CD4-positive, CD25-positive, alpha-beta regulatory T cell (primary cell): ENCODE measurements around the gene SLC7A8. TPM values are rescaled to one million over a fixed set of nuclear protein-coding genes. Genes with fewer than 3 reads are reported as not detected.

Source experiments
- ATAC-seq, 2 donors: fragments of 150-1000 bp; cut with Tn5 transposase; one replicate each; pipeline ENCODE4 v1.10.0; 2021; ENCODE audit warnings: low read depth in 2 of 2, moderate number of reproducible peaks in 2 of 2, moderate library complexity in 1 of 2
- DNase-seq, 3 donors: peaks; one replicate each; pipeline versions ENCODE4 v3.0.0 to v3.0.0-alpha.2; 2012 to 2022; ENCODE audit warnings: mixed read lengths in 1 of 3
- H3K27ac ChIP-seq: one replicate; pipeline ENCODE4 v1.7.0; 2013; ENCODE audit warnings: mild to moderate bottlenecking, low read length; ENCODE audit not compliant: insufficient read depth, poor library complexity, severe bottlenecking
- H3K27me3 ChIP-seq: one replicate; pipeline ENCODE4 v1.7.0; 2013; ENCODE audit warnings: low read length; ENCODE audit not compliant: control insufficient read depth, insufficient read depth
- H3K36me3 ChIP-seq: one replicate; pipeline ENCODE4 v1.7.0; 2013; ENCODE audit warnings: mild to moderate bottlenecking, low read length, moderate library complexity; ENCODE audit not compliant: control insufficient read depth, insufficient read depth
- H3K4me1 ChIP-seq: 2 replicates; pipeline ENCODE4 v1.7.0; 2013; ENCODE audit warnings: mild to moderate bottlenecking, low read length; ENCODE audit not compliant: insufficient read depth, control insufficient read depth, poor library complexity, severe bottlenecking
- H3K4me3 ChIP-seq: one replicate; pipeline ENCODE4 v1.7.0; 2013; ENCODE audit warnings: low read depth, mild to moderate bottlenecking, low read length, moderate library complexity
- H3K9me3 ChIP-seq, 2 experiments: 1 replicate in 1 of 2; 2 replicates in 1 of 2; pipeline ENCODE4 v1.7.0; 2013; ENCODE audit warnings: low read length in 2 of 2, mild to moderate bottlenecking in 1 of 2, moderate library complexity in 1 of 2; ENCODE audit not compliant: control insufficient read depth in 2 of 2
- H3K27ac Mint-ChIP-seq, 3 donors: one replicate each; pipeline ENCODE4 v1.8.0; 2020 to 2022; ENCODE audit warnings: mild to moderate bottlenecking in 3 of 3, mixed read lengths in 3 of 3, moderate library complexity in 2 of 3
- H3K27me3 Mint-ChIP-seq: one replicate; pipeline ENCODE4 v1.8.0; 2022; ENCODE audit warnings: mild to moderate bottlenecking, mixed read lengths
- H3K36me3 Mint-ChIP-seq: one replicate; pipeline ENCODE4 v1.8.0; 2020; ENCODE audit warnings: mixed read lengths
- H3K4me1 Mint-ChIP-seq, 4 donors: one replicate each; pipeline ENCODE4 v1.8.0; 2020 to 2022; ENCODE audit warnings: mixed read lengths in 4 of 4, mild to moderate bottlenecking in 1 of 4
- H3K4me3 Mint-ChIP-seq, 4 donors: one replicate each; pipeline ENCODE4 v1.8.0; 2020 to 2022; ENCODE audit warnings: mild to moderate bottlenecking in 4 of 4, mixed read lengths in 4 of 4, moderate library complexity in 3 of 4
- H3K9me3 Mint-ChIP-seq, 7 donors: one replicate each; pipeline ENCODE4 v1.8.0; 2020 to 2022; ENCODE audit warnings: mixed read lengths in 7 of 7, mild to moderate bottlenecking in 3 of 7, moderate library complexity in 2 of 7
- polyA plus RNA-seq, 4 donors: library from polyadenylated mRNA; unstranded; fragments of 300-500 nt; fragmentation: Illumina TruSeq; gene quantifications; one replicate each; pipeline ENCODE4 v1.2.3, GENCODE V29; 2021
- total RNA-seq: library from RNA; stranded (reverse); gene quantifications from one replicate; pipeline ENCODE4 v1.2.3, GENCODE V29; 2022

SLC7A8 gene
- total and polyA plus RNA-seq, 5 donors from 2014 or later, result 0.48 to 1.8 (median 1.1) TPM; not detected in 1

DNA sequence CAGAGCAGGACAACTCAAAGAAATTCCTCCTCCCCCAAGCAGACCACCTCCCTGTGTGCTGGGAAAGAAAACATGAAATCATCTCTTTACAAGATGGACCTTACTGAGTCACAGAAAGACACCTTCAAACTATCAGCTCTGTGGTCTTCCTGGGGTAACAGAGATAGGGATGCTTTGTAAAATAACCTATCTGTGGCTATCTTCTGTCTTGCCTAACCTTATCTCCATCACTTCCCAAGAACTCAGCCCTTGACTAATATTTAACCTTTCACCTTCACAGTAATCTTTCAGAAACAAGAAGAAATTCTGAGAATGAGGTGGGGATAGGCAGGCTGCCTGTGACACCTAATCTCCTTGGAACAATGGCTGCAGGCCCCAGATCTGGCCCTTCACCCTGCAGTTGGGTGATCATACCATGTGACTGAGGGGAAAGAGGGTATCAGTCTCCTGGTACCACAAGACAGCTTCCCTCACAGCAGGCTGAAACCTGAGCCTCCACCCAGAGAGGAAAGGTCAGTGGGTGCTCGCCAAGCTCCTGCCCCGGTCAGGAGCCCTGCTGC is 37.0 kb downstream of the SLC7A8 start:
- H3K9me3 Mint-ChIP-seq, result peaks cover 0 to 1% (median 0%) of the 10 kb centered on the region in 7 donors
- ATAC-seq, result no peak
- no peak overlapping the region for H3K27ac ChIP-seq

DNA sequence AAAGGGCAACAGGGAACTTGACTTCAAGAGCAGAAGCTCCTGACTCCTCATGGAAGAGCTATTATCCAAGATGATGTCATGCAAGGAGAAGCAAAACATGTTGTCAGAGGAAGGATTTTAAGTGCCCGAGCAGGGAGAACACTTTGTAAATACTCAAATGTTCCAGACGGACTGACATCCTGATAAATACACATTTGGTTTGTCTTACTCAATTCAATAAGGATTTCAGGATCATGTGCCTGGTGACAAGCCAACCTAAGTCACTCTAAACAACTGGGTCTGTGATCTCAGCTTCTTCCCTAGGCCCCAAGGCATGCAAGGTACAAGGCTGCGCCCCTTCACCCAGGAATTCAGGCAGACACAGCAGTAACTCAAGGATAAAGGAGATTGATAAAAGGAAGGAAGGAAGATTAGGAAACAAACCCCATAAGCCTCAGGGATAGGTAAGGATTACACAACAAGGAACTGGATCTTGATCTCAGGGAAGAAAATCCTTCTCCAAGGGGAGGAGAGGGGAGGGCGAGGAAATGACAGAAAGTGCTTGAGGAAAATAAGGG is 37.6 kb downstream of the SLC7A8 start:
- Histone ChIP-seq H3K4me3 (no peak overlapping the region), H3K36me3 (no peaks in the 10 kb centered on the region), H3K9me3 (no peaks in the 10 kb centered on the region), H3K4me1 (no peaks in the 10 kb centered on the region), H3K27ac (no peak overlapping the region), H3K27me3 (peaks cover 11% of the 10 kb centered on the region)
- Mint-ChIP-seq H3K36me3 (no peaks in the 10 kb centered on the region), H3K27ac (no peak overlapping the region), H3K4me1 (no peaks in the 10 kb centered on the region), H3K4me3 (no peak overlapping the region), H3K27me3 (peaks cover 11% of the 10 kb centered on the region), H3K9me3 (peaks cover 0 to 1% (median 0%) of the 10 kb centered on the region in 7 donors)
- DNase-seq (no peak), ATAC-seq (no peak)

More for the DNA sequence above, 37.0 kb downstream of the SLC7A8 start:
- H3K4me3 Mint-ChIP-seq, result no peak overlapping the region
- Histone ChIP-seq H3K4me1 (no peaks in the 10 kb centered on the region), H3K36me3 (no peaks in the 10 kb centered on the region), H3K27me3 (peaks cover 11% of the 10 kb centered on the region), H3K9me3 (no peaks in the 10 kb centered on the region), H3K4me3 (no peak overlapping the region)
- no peak overlapping the region for H3K27ac Mint-ChIP-seq
- no peaks in the 10 kb centered on the region for H3K4me1 Mint-ChIP-seq
- H3K36me3 Mint-ChIP-seq, result no peaks in the 10 kb centered on the region
- H3K27me3 Mint-ChIP-seq, result peaks cover 11% of the 10 kb centered on the region
- no peak for DNase-seq

DNA sequence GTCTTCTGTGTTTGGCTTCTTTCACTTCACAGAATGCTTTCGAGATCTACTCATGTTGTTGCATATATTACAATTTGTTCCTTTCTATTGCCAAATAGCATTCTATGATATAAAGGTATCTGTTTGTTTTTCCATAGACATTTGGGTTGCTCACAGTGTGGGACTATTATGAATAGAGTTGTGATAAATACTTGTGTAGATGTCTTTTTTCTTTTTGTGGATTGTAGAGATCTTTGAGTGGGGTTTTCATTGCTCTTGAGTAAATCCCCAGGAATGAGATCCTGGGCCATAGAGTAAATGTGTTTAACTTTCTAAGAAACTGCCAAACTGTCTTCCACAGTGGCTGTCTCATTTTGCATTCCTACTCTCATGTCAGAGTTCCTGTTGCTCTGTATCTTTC is 39.5 kb downstream of the SLC7A8 start:
- Mint-ChIP-seq H3K4me1 (no peaks in the 10 kb centered on the region), H3K27ac (no peak overlapping the region)

DNA sequence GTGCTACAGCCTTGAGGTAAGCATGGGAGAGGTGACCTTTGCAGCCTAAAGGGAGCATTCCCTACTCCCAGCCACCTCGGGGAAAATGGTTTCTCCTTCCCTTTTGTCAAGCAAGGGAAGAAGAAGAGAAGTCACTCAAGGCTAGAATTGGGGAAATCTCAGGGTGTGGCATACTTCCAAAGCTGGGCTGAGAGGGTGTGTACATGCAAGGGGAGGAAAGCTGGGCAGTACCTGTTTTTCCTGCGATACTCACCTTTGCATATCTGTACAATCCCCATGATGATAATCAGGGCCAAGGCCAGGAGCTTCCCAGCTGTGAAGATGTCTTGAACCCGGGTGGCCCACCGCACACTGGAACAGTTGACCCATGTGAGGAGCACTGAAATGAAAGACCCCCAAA is 40.6 kb downstream of the SLC7A8 start:
- H3K27ac ChIP-seq, result no peak overlapping the region
- no peaks in the 10 kb centered on the region for H3K36me3 ChIP-seq
- no peaks in the 10 kb centered on the region for H3K36me3 Mint-ChIP-seq
- H3K4me1 Mint-ChIP-seq, result no peaks in the 10 kb centered on the region
- no peak overlapping the region for H3K4me3 Mint-ChIP-seq
- H3K4me1 ChIP-seq, result no peaks in the 10 kb centered on the region
- no peaks in the 10 kb centered on the region for H3K9me3 ChIP-seq
- DNase-seq (no peak), ATAC-seq (no peak)
- H3K9me3 Mint-ChIP-seq, result no peaks in the 10 kb centered on the region
- peaks cover 11% of the 10 kb centered on the region for H3K27me3 ChIP-seq
- H3K27me3 Mint-ChIP-seq, result peaks cover 5% of the 10 kb centered on the region
- no peak overlapping the region for H3K4me3 ChIP-seq
- no peak overlapping the region for H3K27ac Mint-ChIP-seq

More for the DNA sequence above, 39.5 kb downstream of the SLC7A8 start:
- H3K9me3 ChIP-seq, result no peaks in the 10 kb centered on the region
- DNase-seq (no peak), ATAC-seq (no peak)
- Mint-ChIP-seq H3K36me3 (no peaks in the 10 kb centered on the region), H3K27me3 (peaks cover 5% of the 10 kb centered on the region), H3K4me3 (no peak overlapping the region), H3K9me3 (no peaks in the 10 kb centered on the region)
- no peak overlapping the region for H3K4me3 ChIP-seq
- H3K4me1 ChIP-seq, result no peaks in the 10 kb centered on the region
- H3K36me3 ChIP-seq, result no peaks in the 10 kb centered on the region
- peaks cover 11% of the 10 kb centered on the region for H3K27me3 ChIP-seq
- H3K27ac ChIP-seq, result no peak overlapping the region

DNA sequence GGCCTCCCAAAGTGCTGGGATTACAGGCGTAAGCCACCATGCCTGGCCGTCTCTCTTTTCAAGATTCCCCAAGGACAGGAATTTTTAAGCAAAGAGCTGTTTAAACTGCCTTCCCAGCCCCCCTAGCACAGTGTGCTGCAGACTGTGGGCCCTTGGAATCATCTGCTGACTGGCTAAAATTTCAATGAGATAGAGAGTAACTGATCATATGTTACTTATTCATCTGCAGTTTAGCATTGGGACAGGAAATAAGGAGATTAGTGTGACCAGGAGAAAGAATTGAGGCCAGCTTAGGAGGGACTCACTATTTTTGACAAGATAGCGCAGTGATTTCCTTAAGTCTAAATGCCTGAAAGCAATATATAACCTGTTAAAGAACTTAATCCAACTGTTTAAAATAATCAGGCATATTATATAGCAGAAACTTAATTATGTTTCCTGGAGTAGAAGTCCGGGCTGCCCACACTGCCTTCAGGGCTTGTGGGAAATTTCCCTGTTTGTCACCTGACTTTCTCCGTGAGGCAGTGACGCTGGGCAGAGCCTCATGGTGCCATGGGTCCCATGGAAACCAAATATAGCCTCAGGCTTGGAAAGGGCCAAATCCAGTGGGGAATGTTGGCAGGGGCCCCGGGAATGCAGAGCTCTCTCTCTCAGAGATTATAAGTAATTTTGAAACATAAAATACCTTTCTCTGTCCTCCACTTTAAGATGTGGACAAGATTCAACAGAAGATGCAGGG is 41.6 kb downstream of the SLC7A8 start:
- Mint-ChIP-seq H3K4me3 (no peak overlapping the region), H3K4me1 (no peaks in the 10 kb centered on the region), H3K9me3 (no peaks in the 10 kb centered on the region), H3K27ac (no peak overlapping the region), H3K27me3 (peaks cover 5% of the 10 kb centered on the region), H3K36me3 (no peaks in the 10 kb centered on the region)
- H3K9me3 ChIP-seq, result no peaks in the 10 kb centered on the region
- DNase-seq (no peak), ATAC-seq (no peak)
- H3K27me3 ChIP-seq, result peaks cover 11% of the 10 kb centered on the region
- no peak overlapping the region for H3K4me3 ChIP-seq
- H3K36me3 ChIP-seq, result no peaks in the 10 kb centered on the region
- no peaks in the 10 kb centered on the region for H3K4me1 ChIP-seq
- no peak overlapping the region for H3K27ac ChIP-seq

DNA sequence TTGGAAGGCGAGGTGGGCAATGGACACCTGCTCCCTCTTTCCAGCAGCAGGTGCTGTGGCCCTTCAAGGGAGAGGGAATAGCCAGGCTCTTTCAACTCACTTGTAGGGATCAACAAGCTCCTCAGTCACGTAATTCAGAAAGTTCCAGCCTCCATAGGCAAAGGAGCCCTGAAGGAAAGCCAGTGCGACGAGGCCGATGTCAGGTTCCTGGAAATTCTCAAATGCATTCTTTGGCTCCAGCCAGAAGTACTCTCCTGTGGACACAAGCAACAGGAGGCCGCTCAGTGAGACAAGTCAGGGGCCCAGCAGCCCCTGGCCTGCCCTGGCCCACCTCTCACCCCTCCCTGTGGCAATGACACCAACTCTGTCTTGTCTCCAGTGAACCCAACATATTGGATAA is 43.1 kb downstream of the SLC7A8 start:
- H3K36me3 ChIP-seq, result no peaks in the 10 kb centered on the region
- Mint-ChIP-seq H3K4me1 (no peaks in the 10 kb centered on the region), H3K27ac (no peak overlapping the region), H3K9me3 (no peaks in the 10 kb centered on the region), H3K27me3 (peaks cover 5% of the 10 kb centered on the region), H3K36me3 (no peaks in the 10 kb centered on the region), H3K4me3 (no peak overlapping the region)
- no peaks in the 10 kb centered on the region for H3K9me3 ChIP-seq
- no peak overlapping the region for H3K4me3 ChIP-seq
- no peaks in the 10 kb centered on the region for H3K4me1 ChIP-seq
- DNase-seq (no peak), ATAC-seq (no peak)
- no peak overlapping the region for H3K27ac ChIP-seq
- H3K27me3 ChIP-seq, result peaks cover 8% of the 10 kb centered on the region

DNA sequence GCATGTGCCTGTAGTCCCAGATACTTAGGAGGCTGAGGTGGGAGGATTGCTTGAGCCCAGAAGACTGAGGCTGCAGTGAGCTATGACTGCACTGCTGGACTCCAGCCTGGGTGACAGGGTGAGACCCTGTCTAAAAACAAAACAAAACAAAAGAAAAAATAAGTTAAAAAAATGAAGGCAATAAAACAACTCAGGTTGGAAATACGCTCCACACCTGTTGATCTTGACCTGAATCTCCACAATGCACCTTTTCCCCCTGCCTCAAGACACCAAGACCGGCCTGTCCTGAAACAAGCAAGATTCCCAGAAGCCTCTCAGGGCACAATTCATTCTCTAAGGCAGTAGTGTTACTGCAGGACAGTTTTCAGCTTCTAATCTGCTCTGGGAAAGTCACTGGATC is 43.6 kb downstream of the SLC7A8 start:
- H3K4me3 Mint-ChIP-seq, result no peak overlapping the region
- no peaks in the 10 kb centered on the region for H3K9me3 Mint-ChIP-seq
- no peaks in the 10 kb centered on the region for H3K36me3 Mint-ChIP-seq
- Histone ChIP-seq H3K27ac (no peak overlapping the region), H3K36me3 (no peaks in the 10 kb centered on the region), H3K4me3 (no peak overlapping the region), H3K4me1 (no peaks in the 10 kb centered on the region), H3K27me3 (peaks cover 8% of the 10 kb centered on the region), H3K9me3 (no peaks in the 10 kb centered on the region)
- ATAC-seq (no peak), DNase-seq (no peak)
- H3K27me3 Mint-ChIP-seq, result peaks cover 5% of the 10 kb centered on the region
- H3K27ac Mint-ChIP-seq, result peak overlapping the region in 1 of 3 donors; percentile 90
- H3K4me1 Mint-ChIP-seq, result no peaks in the 10 kb centered on the region
